Measurements from ENCODE around the gene CEPT1.
A peak's percentile ranks its signal among the peaks of the same experiment; 100 is the strongest.

Gene CEPT1

DNA sequence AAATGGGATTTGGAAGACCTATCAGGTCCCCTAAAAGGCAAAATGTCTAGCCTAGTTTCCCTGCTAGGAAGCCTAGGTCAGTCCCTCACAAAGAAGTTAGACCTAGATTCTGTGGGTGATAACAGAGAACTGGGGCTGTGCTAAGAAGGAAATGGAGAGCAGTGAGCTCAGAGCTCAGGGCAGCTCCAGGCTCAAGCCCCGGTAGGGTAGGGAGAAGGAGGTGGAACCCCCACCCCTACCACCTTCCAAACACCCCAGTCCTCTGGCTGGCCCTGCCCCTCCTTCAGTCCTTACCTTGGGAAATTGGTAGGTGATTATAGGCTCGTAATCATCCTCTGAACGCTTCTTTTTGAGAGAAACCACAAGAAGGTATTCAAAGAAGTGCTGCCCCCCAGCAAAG is 59.3 kb downstream of the CEPT1 start:
- TF ChIP-seq, protein P1, sequence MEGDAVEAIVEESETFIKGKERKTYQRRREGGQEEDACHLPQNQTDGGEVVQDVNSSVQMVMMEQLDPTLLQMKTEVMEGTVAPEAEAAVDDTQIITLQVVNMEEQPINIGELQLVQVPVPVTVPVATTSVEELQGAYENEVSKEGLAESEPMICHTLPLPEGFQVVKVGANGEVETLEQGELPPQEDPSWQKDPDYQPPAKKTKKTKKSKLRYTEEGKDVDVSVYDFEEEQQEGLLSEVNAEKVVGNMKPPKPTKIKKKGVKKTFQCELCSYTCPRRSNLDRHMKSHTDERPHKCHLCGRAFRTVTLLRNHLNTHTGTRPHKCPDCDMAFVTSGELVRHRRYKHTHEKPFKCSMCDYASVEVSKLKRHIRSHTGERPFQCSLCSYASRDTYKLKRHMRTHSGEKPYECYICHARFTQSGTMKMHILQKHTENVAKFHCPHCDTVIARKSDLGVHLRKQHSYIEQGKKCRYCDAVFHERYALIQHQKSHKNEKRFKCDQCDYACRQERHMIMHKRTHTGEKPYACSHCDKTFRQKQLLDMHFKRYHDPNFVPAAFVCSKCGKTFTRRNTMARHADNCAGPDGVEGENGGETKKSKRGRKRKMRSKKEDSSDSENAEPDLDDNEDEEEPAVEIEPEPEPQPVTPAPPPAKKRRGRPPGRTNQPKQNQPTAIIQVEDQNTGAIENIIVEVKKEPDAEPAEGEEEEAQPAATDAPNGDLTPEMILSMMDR (IDR thresholded peaks at IDR 0.05; ENCODE audit: insufficient read depth, low read length, poor library complexity, severe bottlenecking), result no peak
- H3K4me3 ChIP-seq (replicated peaks; ENCODE audit: low read depth, low read length), result peak overlapping the region; percentile 63
- no peaks in the 10 kb centered on the region for H3K27me3 ChIP-seq (replicated peaks; ENCODE audit: control insufficient read depth, insufficient read depth, low read length)
- no peak for DNase-seq (ENCODE audit: extremely low read depth, insufficient read length)
- peaks cover 27% of the 10 kb centered on the region for H3K36me3 ChIP-seq (ENCODE audit: control insufficient read depth, insufficient read depth, low read length)

DNA sequence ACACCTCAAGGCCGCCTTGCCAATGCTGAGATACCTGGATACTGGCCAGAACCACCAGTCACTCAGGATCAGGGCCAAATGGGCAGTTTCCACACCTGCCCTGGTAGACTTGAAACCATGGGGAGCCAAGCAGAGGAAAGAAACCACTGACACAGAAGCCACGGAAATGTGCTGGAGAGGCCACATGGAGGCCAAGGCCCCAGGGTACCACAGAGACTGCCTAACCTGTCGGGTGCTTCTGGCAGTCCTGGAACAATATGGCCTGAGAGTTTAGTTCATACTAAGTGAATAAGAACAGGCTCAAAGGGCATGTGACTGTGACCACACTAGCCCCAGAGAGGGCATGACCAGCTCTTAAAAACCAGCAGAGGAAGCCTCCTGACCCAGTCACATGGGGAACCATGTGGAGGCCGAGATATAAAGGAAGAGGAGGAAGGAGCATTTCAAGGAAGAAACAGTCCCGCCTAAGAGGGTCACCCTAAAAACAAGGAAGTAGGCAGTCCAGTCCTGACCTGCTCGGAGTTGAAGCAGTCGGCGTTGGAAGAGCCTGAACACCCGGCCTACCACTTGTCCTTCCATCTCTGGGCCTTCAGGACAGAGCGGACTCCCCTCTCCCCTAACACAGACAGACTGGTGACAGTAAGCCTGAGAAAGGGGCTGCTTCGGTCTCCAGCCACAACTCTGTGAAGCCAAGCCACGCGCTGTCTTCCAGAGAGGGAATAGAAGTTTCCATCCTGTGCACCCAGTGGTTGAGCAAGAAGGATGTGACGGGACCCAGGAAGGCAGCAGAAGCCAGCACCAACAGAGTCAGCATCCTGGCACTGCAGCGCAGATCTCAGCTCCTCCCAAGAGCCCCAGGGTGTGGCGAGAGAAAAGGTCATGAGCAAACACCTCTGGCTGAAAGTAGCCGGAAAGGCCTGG is 60.1 kb downstream of the CEPT1 start, which contains the start of gene DENND2D:
Gene DENND2D, minus strand, starts transcription at position 766 of the 921 bp plus-strand sequence. Its CDS starts 187 bp downstream, at position 579.
- peak within 1 kb of the TSS; percentile 63 for H3K4me3 ChIP-seq (replicated peaks; ENCODE audit: low read depth, low read length)
- peaks cover 23% of the 10 kb centered on the region for H3K36me3 ChIP-seq (ENCODE audit: control insufficient read depth, insufficient read depth, low read length)
- TF ChIP-seq, protein P1 (IDR thresholded peaks at IDR 0.05; ENCODE audit: insufficient read depth, low read length, poor library complexity, severe bottlenecking), result no peak
- H3K27me3 ChIP-seq (replicated peaks; ENCODE audit: control insufficient read depth, insufficient read depth, low read length), result no peaks in the 10 kb centered on the region
- DNase-seq (ENCODE audit: extremely low read depth, insufficient read length), result no peak

DNA sequence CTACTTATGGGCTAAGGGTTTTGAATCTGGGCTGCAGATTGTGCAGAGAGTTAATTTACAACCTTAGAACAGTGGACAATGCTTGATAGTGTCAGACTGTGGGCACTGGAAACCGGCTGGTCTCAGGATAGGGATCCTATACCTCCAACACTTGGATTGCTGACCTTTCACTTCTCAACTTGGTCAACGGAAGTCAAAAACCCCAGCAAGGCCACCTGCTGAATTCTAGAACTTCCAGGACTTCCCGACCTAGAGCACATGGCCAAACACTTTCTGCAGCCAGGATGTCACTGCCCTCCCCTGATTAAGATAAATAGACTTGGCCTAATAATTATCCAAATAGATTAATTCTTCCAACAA is 60.8 kb downstream of the CEPT1 start:
- no peak for DNase-seq (ENCODE audit: extremely low read depth, insufficient read length)
- Histone ChIP-seq H3K4me3 (replicated peaks; ENCODE audit: low read depth, low read length) (peak overlapping the region; percentile 63), H3K27me3 (replicated peaks; ENCODE audit: control insufficient read depth, insufficient read depth, low read length) (no peaks in the 10 kb centered on the region), H3K36me3 (ENCODE audit: control insufficient read depth, insufficient read depth, low read length) (peaks cover 21% of the 10 kb centered on the region)
- TF ChIP-seq, protein P1 (IDR thresholded peaks at IDR 0.05; ENCODE audit: insufficient read depth, low read length, poor library complexity, severe bottlenecking), result no peak

DNA sequence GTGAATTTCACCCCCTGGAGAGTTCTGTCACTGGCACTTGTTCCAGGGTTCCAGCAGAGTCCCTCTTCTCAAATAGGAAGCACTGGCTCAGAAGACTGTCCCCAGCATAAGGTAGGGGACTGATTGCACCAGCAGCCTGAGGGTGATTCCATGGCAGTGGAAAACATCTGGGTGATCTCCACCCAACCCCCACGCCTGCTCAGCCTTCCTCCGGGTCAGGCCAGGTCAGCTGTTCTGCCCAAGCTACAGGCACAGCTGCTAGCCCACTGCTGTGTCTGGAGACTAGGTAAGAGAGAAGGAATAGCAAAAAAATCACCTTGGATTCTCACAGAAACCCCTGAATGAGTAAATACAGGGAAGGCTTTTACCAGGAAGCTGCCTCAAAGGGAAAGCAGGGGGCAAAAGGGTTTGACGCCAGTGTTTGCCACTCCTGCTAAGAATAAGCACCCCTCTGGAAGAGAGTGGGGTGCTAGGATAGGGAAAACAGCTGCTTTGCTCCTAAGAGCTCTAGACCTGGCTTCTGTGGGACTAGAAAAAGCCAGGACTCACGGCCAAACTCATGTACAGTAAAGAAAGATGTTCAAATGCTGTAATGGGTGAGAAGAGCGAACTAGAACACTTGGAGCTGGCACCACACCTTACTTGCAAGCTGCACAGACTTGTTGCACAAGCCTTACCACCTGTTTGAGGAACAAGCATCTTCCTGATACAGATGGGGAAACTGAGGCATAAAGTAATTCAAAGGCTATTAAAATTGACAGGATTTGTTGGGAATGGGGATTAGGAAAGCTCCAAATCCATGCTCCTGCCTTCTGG is 61.5 kb downstream of the CEPT1 start:
- H3K36me3 ChIP-seq (ENCODE audit: control insufficient read depth, insufficient read depth, low read length), result peaks cover 17% of the 10 kb centered on the region
- H3K4me3 ChIP-seq (replicated peaks; ENCODE audit: low read depth, low read length), result peak overlapping the region; percentile 63
- TF ChIP-seq, protein P1 (IDR thresholded peaks at IDR 0.05; ENCODE audit: insufficient read depth, low read length, poor library complexity, severe bottlenecking), result no peak
- H3K27me3 ChIP-seq (replicated peaks; ENCODE audit: control insufficient read depth, insufficient read depth, low read length), result no peaks in the 10 kb centered on the region
- DNase-seq (ENCODE audit: extremely low read depth, insufficient read length), result no peak

DNA sequence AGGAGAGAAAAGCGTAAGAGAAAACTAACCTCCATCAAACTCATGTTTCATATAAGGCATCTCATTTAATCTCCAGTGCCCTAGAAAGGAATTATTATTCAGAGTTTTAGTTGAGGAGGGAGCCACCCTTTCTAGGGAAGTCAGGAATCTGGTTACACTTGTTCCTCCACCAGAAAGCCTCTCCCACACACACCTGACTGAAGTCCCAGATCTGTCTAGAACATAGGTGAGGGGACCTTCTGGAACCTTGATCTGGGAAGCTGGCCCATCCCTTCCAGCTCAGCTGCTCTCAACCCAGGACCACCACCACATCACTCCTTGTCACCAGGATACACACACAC is 62.3 kb downstream of the CEPT1 start:
- TF ChIP-seq, protein P1 (IDR thresholded peaks at IDR 0.05; ENCODE audit: insufficient read depth, low read length, poor library complexity, severe bottlenecking), result no peak
- no peaks in the 10 kb centered on the region for H3K27me3 ChIP-seq (replicated peaks; ENCODE audit: control insufficient read depth, insufficient read depth, low read length)
- peak overlapping the region; percentile 71 for H3K4me3 ChIP-seq (replicated peaks; ENCODE audit: low read depth, low read length)
- peaks cover 13% of the 10 kb centered on the region for H3K36me3 ChIP-seq (ENCODE audit: control insufficient read depth, insufficient read depth, low read length)
- no peak for DNase-seq (ENCODE audit: extremely low read depth, insufficient read length)

Measured in GM06990 (cell line).